Neural crest cell (in vitro differentiated cells): Measurements from ENCODE around the gene ZNF77. TPM values are rescaled to one million over a fixed set of nuclear protein-coding genes. Genes with fewer than 3 reads are reported as not detected.

Experiments used
- DNase-seq: peaks from one replicate; pipeline ENCODE4 v3.0.0; 2021; ENCODE audit warnings: low read depth, mixed read lengths, low spot score
- H3K27ac Mint-ChIP-seq: one replicate; pipeline ENCODE4 v1.8.0; 2021; ENCODE audit warnings: mild to moderate bottlenecking, mixed read lengths; ENCODE audit not compliant: unreplicated experiment
- H3K27me3 Mint-ChIP-seq: 2 replicates; pipeline ENCODE4 v1.8.0; 2021; ENCODE audit warnings: low read depth, mild to moderate bottlenecking, mixed read lengths
- H3K36me3 Mint-ChIP-seq: 2 replicates; pipeline ENCODE4 v1.8.0; 2021; ENCODE audit warnings: low read depth, mild to moderate bottlenecking, mixed read lengths
- H3K4me1 Mint-ChIP-seq: 2 replicates; pipeline ENCODE4 v1.8.0; 2021; ENCODE audit warnings: mixed read lengths
- H3K4me3 Mint-ChIP-seq: one replicate; pipeline ENCODE4 v1.8.0; 2021; ENCODE audit warnings: mild to moderate bottlenecking, mixed read lengths
- H3K9me3 Mint-ChIP-seq: 2 replicates; pipeline ENCODE4 v1.8.0; 2021; ENCODE audit warnings: mixed read lengths
- total RNA-seq: library from RNA; stranded (reverse); gene quantifications from 2 replicates; pipeline ENCODE4 v1.2.1, GENCODE V29; 2021
- TF ChIP-seq, protein P1 (sequence below): fragments of 200-600 bp; sonication (generic); conservative IDR thresholded peaks from 2 replicates; pipeline ENCODE4 v1.5.0; 2021; ENCODE audit warnings: antibody characterized with exemption, mild to moderate bottlenecking

The ZNF77 gene
- total RNA-seq, 1 donor from 2014 or later: 7.8 TPM

DNA sequence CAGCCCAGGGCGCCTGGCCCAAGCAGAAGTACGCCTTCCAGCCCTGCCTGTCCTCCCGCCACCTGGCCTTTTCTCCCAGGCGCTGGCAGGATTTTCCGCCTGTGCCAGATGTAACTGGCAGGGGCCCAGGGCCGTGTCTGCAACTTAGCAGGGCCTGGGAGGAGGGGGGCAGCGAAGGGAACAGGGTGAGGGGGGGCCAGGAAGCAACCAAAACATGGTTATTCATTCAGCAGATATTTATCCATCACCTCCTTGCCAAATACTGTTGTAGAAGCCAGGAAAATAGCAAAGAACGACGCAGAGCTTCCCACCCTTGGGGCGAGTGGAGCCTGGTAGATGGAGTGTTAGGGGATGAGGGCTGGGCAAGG lies 38.2 kb upstream of the ZNF77 start:
- TF ChIP-seq, protein P1, sequence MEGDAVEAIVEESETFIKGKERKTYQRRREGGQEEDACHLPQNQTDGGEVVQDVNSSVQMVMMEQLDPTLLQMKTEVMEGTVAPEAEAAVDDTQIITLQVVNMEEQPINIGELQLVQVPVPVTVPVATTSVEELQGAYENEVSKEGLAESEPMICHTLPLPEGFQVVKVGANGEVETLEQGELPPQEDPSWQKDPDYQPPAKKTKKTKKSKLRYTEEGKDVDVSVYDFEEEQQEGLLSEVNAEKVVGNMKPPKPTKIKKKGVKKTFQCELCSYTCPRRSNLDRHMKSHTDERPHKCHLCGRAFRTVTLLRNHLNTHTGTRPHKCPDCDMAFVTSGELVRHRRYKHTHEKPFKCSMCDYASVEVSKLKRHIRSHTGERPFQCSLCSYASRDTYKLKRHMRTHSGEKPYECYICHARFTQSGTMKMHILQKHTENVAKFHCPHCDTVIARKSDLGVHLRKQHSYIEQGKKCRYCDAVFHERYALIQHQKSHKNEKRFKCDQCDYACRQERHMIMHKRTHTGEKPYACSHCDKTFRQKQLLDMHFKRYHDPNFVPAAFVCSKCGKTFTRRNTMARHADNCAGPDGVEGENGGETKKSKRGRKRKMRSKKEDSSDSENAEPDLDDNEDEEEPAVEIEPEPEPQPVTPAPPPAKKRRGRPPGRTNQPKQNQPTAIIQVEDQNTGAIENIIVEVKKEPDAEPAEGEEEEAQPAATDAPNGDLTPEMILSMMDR: no peak
- Mint-ChIP-seq H3K9me3 (no peaks in the 10 kb centered on the region), H3K27ac (no peak overlapping the region), H3K4me1 (peaks cover 33% of the 10 kb centered on the region), H3K4me3 (peak overlapping the region; percentile 44), H3K36me3 (no peaks in the 10 kb centered on the region), H3K27me3 (peaks cover 85% of the 10 kb centered on the region)
- no peak for DNase-seq

DNA sequence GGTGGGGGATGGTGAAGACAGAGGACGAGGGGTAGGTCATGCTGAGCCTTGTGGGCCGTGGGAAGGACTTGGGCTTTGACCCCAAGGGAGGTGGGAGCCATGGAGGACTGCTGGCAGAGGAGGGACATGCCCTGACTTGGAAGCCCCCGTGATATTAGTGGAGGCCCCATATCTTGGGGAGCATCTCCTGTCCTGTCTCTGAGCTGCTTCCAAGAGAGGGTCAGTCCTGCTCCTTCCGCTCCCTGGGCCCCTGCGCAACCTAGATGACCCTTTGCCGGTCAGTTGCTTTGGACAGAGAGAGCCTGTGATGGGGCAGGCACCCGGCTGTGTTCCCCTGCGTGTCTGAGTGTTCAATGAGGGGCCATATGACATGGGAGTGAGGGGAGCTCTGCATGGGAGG lies 37.8 kb upstream of the ZNF77 start:
- Mint-ChIP-seq H3K9me3 (no peaks in the 10 kb centered on the region), H3K36me3 (no peaks in the 10 kb centered on the region), H3K27me3 (peaks cover 89% of the 10 kb centered on the region), H3K4me1 (peaks cover 36% of the 10 kb centered on the region), H3K27ac (no peak overlapping the region), H3K4me3 (peak overlapping the region; percentile 27)
- TF ChIP-seq, protein P1: no peak
- no peak for DNase-seq

DNA sequence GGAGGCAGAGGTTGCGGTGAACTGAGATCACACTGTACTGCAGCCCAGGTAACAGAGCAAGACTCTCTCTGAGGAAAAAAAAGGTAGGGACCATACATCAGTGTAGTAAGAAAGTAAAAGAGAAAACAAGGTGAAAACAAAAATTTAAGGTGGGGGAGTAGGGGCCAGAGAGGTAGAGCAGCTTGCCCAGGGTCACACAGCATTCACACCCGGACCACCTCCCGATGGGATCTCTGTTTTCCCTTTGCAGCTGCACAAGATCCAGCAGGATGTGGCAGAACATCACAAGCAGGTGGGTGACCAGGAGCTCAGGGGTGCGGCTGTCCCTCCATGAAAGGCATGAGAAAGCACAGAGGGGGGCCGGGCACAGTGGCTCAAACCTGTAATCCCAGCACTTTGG lies 37.1 kb upstream of the ZNF77 start:
- peaks cover 33% of the 10 kb centered on the region for H3K4me1 Mint-ChIP-seq
- H3K4me3 Mint-ChIP-seq: peak overlapping the region; percentile 38
- DNase-seq: no peak
- peaks cover 90% of the 10 kb centered on the region for H3K27me3 Mint-ChIP-seq
- TF ChIP-seq, protein P1: no peak
- H3K36me3 Mint-ChIP-seq: no peaks in the 10 kb centered on the region
- no peak overlapping the region for H3K27ac Mint-ChIP-seq
- H3K9me3 Mint-ChIP-seq: no peaks in the 10 kb centered on the region

DNA sequence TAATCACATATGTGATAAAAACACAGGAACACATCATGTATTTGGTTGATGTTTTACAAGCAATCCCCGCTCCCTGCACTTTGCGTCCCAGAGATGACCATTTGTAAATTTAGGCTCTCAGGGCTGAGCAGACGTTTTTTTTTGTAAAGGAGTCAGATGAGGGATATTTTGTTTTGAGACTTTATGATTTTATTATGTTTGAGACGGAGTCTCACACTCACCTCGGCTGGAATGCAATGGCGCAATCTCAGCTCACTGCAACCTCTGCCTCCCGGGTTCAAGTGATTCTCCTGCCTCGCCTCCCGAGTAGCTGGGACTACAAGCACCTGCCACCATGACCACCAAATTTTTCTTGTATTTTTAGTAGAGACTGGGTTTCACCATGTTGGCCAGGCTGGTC lies 34.0 kb upstream of the ZNF77 start:
- Mint-ChIP-seq H3K4me3 (no peak overlapping the region), H3K4me1 (peaks cover 35% of the 10 kb centered on the region), H3K36me3 (no peaks in the 10 kb centered on the region), H3K27me3 (peaks cover 97% of the 10 kb centered on the region), H3K9me3 (no peaks in the 10 kb centered on the region), H3K27ac (no peak overlapping the region)
- DNase-seq: no peak
- TF ChIP-seq, protein P1: no peak

DNA sequence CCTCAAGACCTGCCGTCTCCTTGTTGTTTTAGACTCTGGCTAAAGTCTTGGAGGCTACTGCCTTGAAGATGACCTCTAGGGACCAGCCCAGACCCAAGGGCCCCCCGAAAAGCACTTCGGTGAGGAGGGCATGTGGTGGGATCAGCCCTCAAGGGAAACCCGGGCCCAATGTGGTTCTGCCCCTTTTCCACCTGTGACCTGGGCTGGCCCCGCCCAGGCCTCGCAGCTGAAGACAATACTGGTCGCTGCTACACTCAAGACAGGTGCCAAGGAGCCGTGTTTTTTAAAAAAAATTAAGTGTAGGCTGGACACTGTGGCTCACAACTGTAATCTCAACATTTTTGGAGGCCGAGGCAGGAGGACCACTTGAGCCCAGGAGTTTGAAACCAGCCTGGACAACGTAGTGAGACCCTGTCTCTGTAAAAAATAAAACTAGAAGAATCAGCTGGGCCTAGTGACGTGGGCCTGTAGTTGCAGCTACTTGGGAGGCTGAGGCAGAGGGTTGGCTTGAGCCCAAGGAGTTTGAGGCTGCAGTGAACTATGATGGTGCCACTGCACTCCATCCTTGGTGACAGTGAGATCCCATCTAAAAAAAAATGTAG lies 33.5 kb upstream of the ZNF77 start:
- Mint-ChIP-seq H3K36me3 (no peaks in the 10 kb centered on the region), H3K4me3 (peak overlapping the region; percentile 81), H3K27ac (no peak overlapping the region), H3K4me1 (peaks cover 31% of the 10 kb centered on the region), H3K9me3 (no peaks in the 10 kb centered on the region), H3K27me3 (peaks cover 98% of the 10 kb centered on the region)
- DNase-seq: no peak
- TF ChIP-seq, protein P1: no peak

DNA sequence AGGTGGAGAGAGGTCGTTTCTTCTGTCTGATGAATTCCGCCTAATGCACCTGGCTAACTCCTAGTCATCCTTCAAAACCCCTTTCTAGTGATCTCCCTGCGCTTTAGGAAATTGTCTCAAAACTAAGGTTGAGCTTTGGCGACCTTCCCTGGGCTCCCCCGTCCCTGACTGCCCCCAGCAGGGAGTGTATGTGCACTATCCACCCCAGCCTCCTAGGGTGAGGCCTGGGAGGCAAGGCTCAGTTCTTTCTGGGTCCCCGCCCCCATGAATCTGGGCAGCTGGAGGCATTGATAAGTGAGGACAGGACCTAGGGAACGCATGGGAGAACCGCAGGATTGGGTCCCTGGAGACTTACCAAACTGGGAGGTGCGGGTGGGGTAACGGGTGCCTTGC lies 33.0 kb upstream of the ZNF77 start:
- H3K27ac Mint-ChIP-seq: no peak overlapping the region
- peaks cover 98% of the 10 kb centered on the region for H3K27me3 Mint-ChIP-seq
- TF ChIP-seq, protein P1: no peak
- H3K4me1 Mint-ChIP-seq: peaks cover 26% of the 10 kb centered on the region
- H3K36me3 Mint-ChIP-seq: no peaks in the 10 kb centered on the region
- no peaks in the 10 kb centered on the region for H3K9me3 Mint-ChIP-seq
- DNase-seq: no peak
- peak overlapping the region; percentile 81 for H3K4me3 Mint-ChIP-seq
